Measurements from ENCODE around the gene RFLNA. TPM values are rescaled to one million over a fixed set of nuclear protein-coding genes. Genes with fewer than 3 reads are reported as not detected.

The RFLNA gene
- polyA plus RNA-seq, 2 donors: 0.14 to 0.28 TPM

- WGBS, 2 donors: 83 to 87% methylated on average over 12 of the region's 12 CpGs
- no peak overlapping the region for H3K27ac ChIP-seq (ENCODE audit: low read depth in 2 of 2, low read length in 1 of 2)
- peaks cover 6 to 8% of the 10 kb centered on the region in 2 donors for H3K4me1 ChIP-seq (ENCODE audit: control insufficient read depth in 2 of 2, insufficient read depth in 2 of 2, low read length in 1 of 2)
- H3K9me3 ChIP-seq (ENCODE audit: control insufficient read depth in 2 of 2, insufficient read depth in 1 of 2, low read depth in 1 of 2, low read length in 1 of 2): peaks cover 0 to 1% of the 10 kb centered on the region in 2 donors
- H3K4me3 ChIP-seq (ENCODE audit: low read depth in 1 of 2, low read length in 2 of 2): no peak overlapping the region
- H3K36me3 ChIP-seq (ENCODE audit: control insufficient read depth in 2 of 2, insufficient read depth in 2 of 2, low read length in 1 of 2): no peaks in the 10 kb centered on the region
- peaks cover 0 to 7% of the 10 kb centered on the region in 2 donors for H3K27me3 ChIP-seq (ENCODE audit: control insufficient read depth in 1 of 2, insufficient read depth in 2 of 2, low read length in 2 of 2)
Observed at GRCh38 chr12:124293286-124294003, 1.4 kb upstream of the RFLNA start.

DNA sequence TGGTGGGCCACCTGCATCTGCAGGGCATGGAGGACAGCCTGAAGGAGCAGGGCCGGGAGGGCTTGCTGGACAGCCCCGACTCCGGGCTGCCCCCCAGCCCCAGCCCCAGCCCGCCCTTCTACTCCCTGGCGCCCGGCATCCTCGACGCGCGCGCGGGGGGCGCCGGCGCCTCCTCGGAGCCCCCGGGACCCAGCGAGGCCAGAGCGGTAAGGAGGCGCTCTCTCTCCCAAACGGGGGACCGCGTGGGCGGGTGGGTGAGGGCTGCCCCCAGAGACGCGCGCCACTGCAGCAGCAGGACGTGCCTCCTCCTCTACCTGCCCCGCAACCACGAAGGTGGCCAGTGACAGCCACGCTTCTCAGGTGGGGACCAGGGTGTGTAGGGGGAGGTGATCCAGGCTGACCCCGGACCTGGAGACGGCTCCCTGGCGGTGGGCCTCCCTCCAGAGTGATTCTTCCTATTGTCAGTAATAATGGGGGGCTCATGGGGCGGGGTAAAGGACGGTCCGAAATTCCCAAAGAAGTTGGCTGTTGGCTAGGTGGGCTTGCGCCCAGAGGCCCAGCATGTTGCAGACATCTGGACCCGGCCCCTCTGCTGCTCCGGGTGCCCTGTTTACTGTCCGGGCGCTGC lies 652 bp downstream of the RFLNA start:
- WGBS, 2 donors: 4 to 5% methylated on average over 29 to 42 of the region's 42 CpGs
- H3K4me3 ChIP-seq (ENCODE audit: low read depth in 1 of 2, low read length in 2 of 2): peak overlapping the region; percentile 14 to 28
- H3K9me3 ChIP-seq (ENCODE audit: control insufficient read depth in 2 of 2, insufficient read depth in 1 of 2, low read depth in 1 of 2, low read length in 1 of 2): peaks cover 0 to 4% of the 10 kb centered on the region in 2 donors
- H3K27me3 ChIP-seq (ENCODE audit: control insufficient read depth in 1 of 2, insufficient read depth in 2 of 2, low read length in 2 of 2): peaks cover 0 to 7% of the 10 kb centered on the region in 2 donors
- no peak overlapping the region for H3K27ac ChIP-seq (ENCODE audit: low read depth in 2 of 2, low read length in 1 of 2)
- H3K4me1 ChIP-seq (ENCODE audit: control insufficient read depth in 2 of 2, insufficient read depth in 2 of 2, low read length in 1 of 2): peaks cover 2 to 6% of the 10 kb centered on the region in 2 donors
- H3K36me3 ChIP-seq (ENCODE audit: control insufficient read depth in 2 of 2, insufficient read depth in 2 of 2, low read length in 1 of 2): no peaks in the 10 kb centered on the region

GRCh38 chr12:124296295-124296915 lies 1.5 kb downstream of the RFLNA start:
- 15 to 18% methylated on average over 21 of the region's 21 CpGs for WGBS, 2 donors
- Histone ChIP-seq H3K4me3 (ENCODE audit: low read depth in 1 of 2, low read length in 2 of 2) (no peak overlapping the region), H3K9me3 (ENCODE audit: control insufficient read depth in 2 of 2, insufficient read depth in 1 of 2, low read depth in 1 of 2, low read length in 1 of 2) (peaks cover 0 to 7% of the 10 kb centered on the region in 2 donors), H3K27ac (ENCODE audit: low read depth in 2 of 2, low read length in 1 of 2) (no peak overlapping the region), H3K36me3 (ENCODE audit: control insufficient read depth in 2 of 2, insufficient read depth in 2 of 2, low read length in 1 of 2) (no peaks in the 10 kb centered on the region), H3K27me3 (ENCODE audit: control insufficient read depth in 1 of 2, insufficient read depth in 2 of 2, low read length in 2 of 2) (peaks cover 0 to 7% of the 10 kb centered on the region in 2 donors), H3K4me1 (ENCODE audit: control insufficient read depth in 2 of 2, insufficient read depth in 2 of 2, low read length in 1 of 2) (peaks cover 2 to 6% of the 10 kb centered on the region in 2 donors)

- Histone ChIP-seq H3K36me3 (ENCODE audit: control insufficient read depth in 2 of 2, insufficient read depth in 2 of 2, low read length in 1 of 2) (no peaks in the 10 kb centered on the region), H3K4me1 (ENCODE audit: control insufficient read depth in 2 of 2, insufficient read depth in 2 of 2, low read length in 1 of 2) (peaks cover 2 to 6% of the 10 kb centered on the region in 2 donors), H3K4me3 (ENCODE audit: low read depth in 1 of 2, low read length in 2 of 2) (no peak overlapping the region), H3K27me3 (ENCODE audit: control insufficient read depth in 1 of 2, insufficient read depth in 2 of 2, low read length in 2 of 2) (peaks cover 0 to 7% of the 10 kb centered on the region in 2 donors), H3K27ac (ENCODE audit: low read depth in 2 of 2, low read length in 1 of 2) (no peak overlapping the region), H3K9me3 (ENCODE audit: control insufficient read depth in 2 of 2, insufficient read depth in 1 of 2, low read depth in 1 of 2, low read length in 1 of 2) (peaks cover 0 to 7% of the 10 kb centered on the region in 2 donors)
- 35 to 45% methylated on average over 9 of the region's 9 CpGs for WGBS, 2 donors
Observed at GRCh38 chr12:124296916-124297351, 2.0 kb downstream of the RFLNA start.

DNA sequence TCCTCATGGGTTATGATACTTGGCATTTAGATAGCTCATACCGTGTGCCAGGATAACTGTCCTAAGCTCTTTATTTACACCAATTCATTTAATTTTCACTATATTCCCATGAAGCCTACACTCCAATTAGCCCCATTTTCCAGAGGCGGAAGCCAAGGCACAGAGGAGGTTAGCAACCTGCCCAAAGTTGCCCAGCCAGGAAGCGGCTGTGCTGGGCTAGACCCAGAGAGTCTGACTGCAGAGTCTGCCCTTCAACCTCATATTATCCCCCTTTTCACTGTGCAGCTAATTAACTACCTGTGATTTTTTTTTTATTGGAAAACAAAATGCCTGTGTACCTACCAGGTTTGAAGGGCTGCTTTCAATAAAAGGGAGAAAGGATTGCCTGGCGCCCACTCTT lies 2.5 kb downstream of the RFLNA start:
- Histone ChIP-seq H3K4me3 (ENCODE audit: low read depth in 1 of 2, low read length in 2 of 2) (no peak overlapping the region), H3K36me3 (ENCODE audit: control insufficient read depth in 2 of 2, insufficient read depth in 2 of 2, low read length in 1 of 2) (no peaks in the 10 kb centered on the region), H3K27ac (ENCODE audit: low read depth in 2 of 2, low read length in 1 of 2) (no peak overlapping the region), H3K27me3 (ENCODE audit: control insufficient read depth in 1 of 2, insufficient read depth in 2 of 2, low read length in 2 of 2) (peaks cover 0 to 7% of the 10 kb centered on the region in 2 donors), H3K9me3 (ENCODE audit: control insufficient read depth in 2 of 2, insufficient read depth in 1 of 2, low read depth in 1 of 2, low read length in 1 of 2) (peaks cover 0 to 7% of the 10 kb centered on the region in 2 donors), H3K4me1 (ENCODE audit: control insufficient read depth in 2 of 2, insufficient read depth in 2 of 2, low read length in 1 of 2) (peaks cover 2 to 6% of the 10 kb centered on the region in 2 donors)
- 59 to 64% methylated on average over 4 of the region's 4 CpGs for WGBS, 2 donors

GRCh38 chr12:124297856-124298255 lies 3.0 kb downstream of the RFLNA start:
- peaks cover 0 to 7% of the 10 kb centered on the region in 2 donors for H3K27me3 ChIP-seq (ENCODE audit: control insufficient read depth in 1 of 2, insufficient read depth in 2 of 2, low read length in 2 of 2)

GRCh38 chr12:124298685-124299410 lies 4.0 kb downstream of the RFLNA start:
- Histone ChIP-seq H3K27ac (ENCODE audit: low read depth in 2 of 2, low read length in 1 of 2) (no peak overlapping the region), H3K4me1 (ENCODE audit: control insufficient read depth in 2 of 2, insufficient read depth in 2 of 2, low read length in 1 of 2) (peaks cover 2 to 6% of the 10 kb centered on the region in 2 donors), H3K4me3 (ENCODE audit: low read depth in 1 of 2, low read length in 2 of 2) (no peak overlapping the region), H3K36me3 (ENCODE audit: control insufficient read depth in 2 of 2, insufficient read depth in 2 of 2, low read length in 1 of 2) (no peaks in the 10 kb centered on the region), H3K9me3 (ENCODE audit: control insufficient read depth in 2 of 2, insufficient read depth in 1 of 2, low read depth in 1 of 2, low read length in 1 of 2) (peaks cover 0 to 7% of the 10 kb centered on the region in 2 donors), H3K27me3 (ENCODE audit: control insufficient read depth in 1 of 2, insufficient read depth in 2 of 2, low read length in 2 of 2) (peaks cover 0 to 7% of the 10 kb centered on the region in 2 donors)
- WGBS, 2 donors: 96 to 97% methylated on average over 10 of the region's 10 CpGs

More at GRCh38 chr12:124297856-124298255, 3.0 kb downstream of the RFLNA start:
- WGBS, 2 donors: 77 to 80% methylated on average over 19 of the region's 19 CpGs
- Histone ChIP-seq H3K9me3 (ENCODE audit: control insufficient read depth in 2 of 2, insufficient read depth in 1 of 2, low read depth in 1 of 2, low read length in 1 of 2) (peaks cover 0 to 7% of the 10 kb centered on the region in 2 donors), H3K4me1 (ENCODE audit: control insufficient read depth in 2 of 2, insufficient read depth in 2 of 2, low read length in 1 of 2) (peaks cover 2 to 6% of the 10 kb centered on the region in 2 donors), H3K27ac (ENCODE audit: low read depth in 2 of 2, low read length in 1 of 2) (no peak overlapping the region), H3K36me3 (ENCODE audit: control insufficient read depth in 2 of 2, insufficient read depth in 2 of 2, low read length in 1 of 2) (no peaks in the 10 kb centered on the region), H3K4me3 (ENCODE audit: low read depth in 1 of 2, low read length in 2 of 2) (no peak overlapping the region)

DNA sequence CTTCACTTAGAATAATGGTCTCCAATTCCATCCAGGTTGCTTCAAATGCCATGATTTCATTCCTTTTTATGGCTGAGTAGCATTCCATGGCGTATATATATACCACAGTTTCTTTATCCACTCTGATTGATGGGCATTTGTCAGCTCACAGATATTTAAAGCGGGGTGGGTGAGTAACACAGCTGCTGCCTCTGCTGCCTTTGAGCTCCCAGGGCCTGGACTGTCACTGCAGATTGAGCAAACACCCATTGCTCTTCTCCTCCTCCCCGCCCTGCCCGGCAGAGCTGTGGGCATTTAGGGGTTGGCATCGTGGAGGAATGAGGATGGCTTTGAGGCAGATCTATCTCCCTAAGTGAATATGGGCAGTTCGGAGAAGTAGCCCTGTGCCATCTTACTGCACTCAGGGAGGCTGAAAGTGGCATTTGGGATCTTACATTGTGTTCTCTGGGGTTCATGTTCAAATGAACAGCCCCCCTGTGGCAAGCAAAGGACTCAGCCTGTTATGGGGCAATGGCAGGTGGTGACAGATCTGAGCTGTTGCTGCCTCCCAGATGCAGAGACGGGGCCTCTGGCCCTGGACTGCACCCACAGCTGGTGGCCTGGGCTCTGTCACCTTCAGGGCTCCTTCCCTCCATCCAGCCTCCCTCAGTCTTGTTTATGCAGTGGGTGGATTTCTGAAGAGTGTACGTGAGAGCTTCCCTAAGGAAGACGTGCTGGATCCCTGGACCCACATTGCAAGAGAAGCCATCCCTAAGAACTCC lies 4.9 kb downstream of the RFLNA start:
- Histone ChIP-seq H3K36me3 (ENCODE audit: control insufficient read depth in 2 of 2, insufficient read depth in 2 of 2, low read length in 1 of 2) (no peaks in the 10 kb centered on the region), H3K27ac (ENCODE audit: low read depth in 2 of 2, low read length in 1 of 2) (no peak overlapping the region), H3K9me3 (ENCODE audit: control insufficient read depth in 2 of 2, insufficient read depth in 1 of 2, low read depth in 1 of 2, low read length in 1 of 2) (peaks cover 0 to 7% of the 10 kb centered on the region in 2 donors), H3K4me1 (ENCODE audit: control insufficient read depth in 2 of 2, insufficient read depth in 2 of 2, low read length in 1 of 2) (peaks cover 3 to 6% of the 10 kb centered on the region in 2 donors), H3K27me3 (ENCODE audit: control insufficient read depth in 1 of 2, insufficient read depth in 2 of 2, low read length in 2 of 2) (peaks cover 0 to 7% of the 10 kb centered on the region in 2 donors), H3K4me3 (ENCODE audit: low read depth in 1 of 2, low read length in 2 of 2) (no peak overlapping the region)
- WGBS, 2 donors: 80 to 82% methylated on average over 9 of the region's 9 CpGs
